HG03135 (cell line): ENCODE measurements around the gene ATF1.
"Not testable (repeated sequence)": the region's sequence is repeated elsewhere in the genome, so short reads cannot be mapped to it uniquely, and the experiment has no call there.

Experiments used
- ATAC-seq: cut with Tn5 transposase; IDR thresholded peaks from one replicate; pipeline ENCODE4 v1.9.1; 2021; ENCODE audit warnings: mild to moderate bottlenecking, moderate library complexity; ENCODE audit not compliant: unreplicated experiment

Gene ATF1

DNA sequence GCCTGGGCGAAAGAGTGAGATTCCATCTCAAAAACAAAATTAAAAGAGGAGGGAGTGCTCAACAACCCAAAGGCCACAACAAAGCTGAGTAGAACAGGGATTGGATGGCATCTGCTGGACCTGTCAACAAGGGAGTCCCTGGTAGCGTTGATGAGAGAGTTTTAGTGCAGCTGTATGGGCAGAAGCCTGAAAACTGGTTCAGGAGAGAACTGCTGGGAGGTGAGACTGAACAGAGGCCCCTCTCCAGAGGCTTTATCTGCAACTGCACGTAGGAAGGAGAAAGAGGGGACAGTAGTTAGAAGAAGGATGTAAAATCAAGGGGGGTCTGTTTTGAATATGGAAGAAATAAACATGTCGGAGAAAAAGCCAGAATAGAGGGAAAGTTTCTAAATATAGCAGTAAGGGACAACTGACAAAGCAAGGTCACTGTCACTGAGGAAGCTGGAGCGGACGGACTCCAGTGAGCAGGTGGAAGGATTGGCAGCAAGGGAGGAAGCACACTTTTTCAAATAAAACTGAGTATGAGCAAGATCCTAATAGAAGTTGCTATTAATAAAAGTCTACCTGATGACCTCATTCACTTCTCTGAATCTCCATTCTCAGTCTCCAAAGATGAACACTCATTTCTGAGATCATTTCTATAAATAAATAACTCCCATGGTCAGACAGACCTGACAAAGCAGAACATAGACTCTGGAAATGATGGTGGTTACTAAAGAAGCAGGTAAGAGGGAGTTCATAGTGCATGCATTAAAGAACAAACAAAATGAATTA lies 11.8 kb upstream of the ATF1 start:
- ATAC-seq, result no peak

DNA sequence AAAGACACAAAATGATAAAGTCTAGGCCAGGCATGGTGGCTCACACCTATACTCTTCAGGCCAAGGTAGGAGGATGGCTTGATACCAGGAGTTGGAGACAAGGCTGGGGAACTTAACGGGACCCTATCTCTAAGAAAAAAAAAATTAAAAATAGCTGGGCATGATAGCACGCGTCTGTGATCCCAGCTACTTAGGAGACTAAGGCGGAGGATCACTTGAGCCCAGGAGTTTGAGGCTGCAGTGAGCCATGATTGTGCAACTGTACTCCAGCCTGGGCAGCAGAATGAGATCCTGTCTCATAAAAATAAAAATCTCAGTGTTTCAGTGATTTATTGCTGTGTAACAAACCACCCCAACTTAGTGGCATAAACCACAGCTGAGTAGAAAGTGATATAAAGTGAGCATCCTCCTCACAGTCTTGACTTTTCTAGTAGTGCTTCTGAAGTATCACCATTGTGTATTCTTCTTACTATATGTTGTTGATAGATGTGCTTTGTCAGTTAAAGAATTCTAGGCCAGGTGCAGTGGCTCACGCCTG lies 10.6 kb upstream of the ATF1 start:
- ATAC-seq, result no peak

DNA sequence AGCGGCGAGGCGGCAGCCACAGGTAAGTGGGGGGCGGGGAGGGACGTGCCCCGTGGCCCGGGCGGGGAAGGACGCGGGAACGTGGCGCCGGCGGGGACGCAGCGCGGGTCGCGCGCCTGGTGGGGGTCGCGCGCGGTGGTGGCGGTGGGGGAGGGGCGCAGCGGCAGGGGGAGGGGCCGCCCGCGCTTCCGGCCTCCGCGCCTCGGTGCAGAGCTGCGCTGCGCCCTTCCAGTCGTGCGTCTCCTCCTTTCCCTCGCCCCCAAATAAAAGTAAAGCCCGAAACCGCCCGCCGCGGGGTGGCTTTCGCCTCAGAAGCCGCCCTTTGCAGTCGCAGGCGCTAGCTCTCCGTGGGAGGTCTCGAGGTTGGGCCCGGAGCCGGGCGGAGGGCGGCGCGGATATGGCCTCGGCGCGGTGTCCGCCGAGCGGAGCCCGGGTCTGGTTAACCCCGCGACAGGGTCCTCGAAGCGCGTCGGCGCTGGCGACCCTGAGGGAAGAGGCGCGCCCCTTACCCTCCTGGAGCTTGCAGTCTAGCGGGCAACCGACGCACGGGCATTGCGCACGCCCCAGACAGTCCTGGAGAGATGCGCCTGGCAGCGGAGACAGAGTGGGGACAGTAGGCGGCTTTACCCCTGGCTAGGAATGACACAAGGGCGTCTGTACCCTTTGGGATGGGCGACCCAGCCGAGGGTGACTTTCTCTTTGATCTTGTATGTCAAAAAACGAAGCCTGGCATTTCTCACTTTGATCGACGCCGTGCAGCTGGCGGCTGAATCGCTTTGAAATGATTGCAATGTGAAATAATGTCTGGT lies 589 bp downstream of the ATF1 start:
- peak; percentile 36 for ATAC-seq

- peak; percentile 3 for ATAC-seq
Observed at GRCh38 chr12:50765095-50765911, 1.4 kb downstream of the ATF1 start.

GRCh38 chr12:50768391-50768790 lies 4.5 kb downstream of the ATF1 start:
- ATAC-seq, result no peak

DNA sequence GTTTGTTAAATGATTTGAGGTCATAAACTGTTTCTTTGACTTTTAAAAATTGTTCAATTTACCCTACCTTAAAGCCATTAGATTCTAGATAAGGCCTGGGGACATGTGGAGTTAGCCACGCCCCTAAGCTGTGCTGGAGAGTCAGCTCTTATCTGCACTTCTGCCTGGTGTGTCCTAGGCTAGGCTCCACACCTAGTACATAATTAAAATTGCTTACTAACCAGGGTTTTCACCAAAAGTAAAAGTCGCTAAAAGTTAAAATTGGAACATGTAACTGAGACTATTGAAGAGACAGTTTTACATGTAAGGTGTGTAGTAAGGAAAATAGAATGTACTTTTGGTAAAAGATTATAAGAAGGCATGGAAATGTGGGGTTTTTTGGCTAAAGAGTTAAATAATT lies 4.9 kb downstream of the ATF1 start:
- ATAC-seq, result not testable (repeated sequence)

DNA sequence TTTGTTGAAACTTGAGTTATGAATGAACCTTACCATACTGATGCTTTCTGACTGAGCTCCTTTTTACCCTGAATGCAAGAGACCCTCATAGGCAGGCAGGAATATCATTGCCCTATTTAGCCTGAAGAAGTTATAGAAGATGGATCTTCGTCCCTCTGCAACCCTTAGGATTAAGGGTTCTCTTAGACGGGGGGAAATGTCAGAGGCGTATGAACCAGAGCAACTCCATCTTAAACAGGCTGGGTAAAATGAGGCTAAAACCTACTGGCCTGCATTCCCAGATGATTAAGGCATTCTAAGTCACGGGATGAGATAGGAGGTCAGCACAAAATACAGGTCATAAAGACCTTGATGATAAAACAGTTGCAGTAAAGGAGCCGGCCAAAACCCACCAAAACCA lies 7.5 kb downstream of the ATF1 start:
- no peak for ATAC-seq

GRCh38 chr12:50772470-50772869 lies 8.6 kb downstream of the ATF1 start:
- no peak for ATAC-seq

- no peak for ATAC-seq
Observed at GRCh38 chr12:50772877-50773276, 9.0 kb downstream of the ATF1 start.

- no peak for ATAC-seq
Observed at GRCh38 chr12:50775251-50775650, 11.3 kb downstream of the ATF1 start.

- no peak for ATAC-seq
Observed at GRCh38 chr12:50776749-50777728, 13.1 kb downstream of the ATF1 start.

GRCh38 chr12:50778663-50779590 lies 15.0 kb downstream of the ATF1 start:
- no peak for ATAC-seq

DNA sequence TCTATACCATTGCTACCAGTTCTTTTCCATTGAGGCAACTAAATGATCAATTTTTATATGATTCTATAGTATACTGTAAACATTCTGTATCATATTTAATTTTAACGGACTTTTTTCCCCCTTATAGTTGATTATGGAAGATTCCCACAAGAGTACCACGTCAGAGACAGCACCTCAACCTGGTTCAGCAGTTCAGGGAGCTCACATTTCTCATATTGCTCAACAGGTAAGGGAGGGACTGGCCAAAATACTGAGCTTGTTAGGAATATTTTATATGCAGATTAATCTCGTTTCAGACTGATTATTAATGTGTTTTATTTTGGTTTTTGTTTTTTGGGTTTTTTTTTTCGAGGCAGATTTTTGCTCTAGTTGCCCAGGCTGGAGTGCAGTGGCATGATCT lies 16.1 kb downstream of the ATF1 start:
- ATAC-seq, result no peak

DNA sequence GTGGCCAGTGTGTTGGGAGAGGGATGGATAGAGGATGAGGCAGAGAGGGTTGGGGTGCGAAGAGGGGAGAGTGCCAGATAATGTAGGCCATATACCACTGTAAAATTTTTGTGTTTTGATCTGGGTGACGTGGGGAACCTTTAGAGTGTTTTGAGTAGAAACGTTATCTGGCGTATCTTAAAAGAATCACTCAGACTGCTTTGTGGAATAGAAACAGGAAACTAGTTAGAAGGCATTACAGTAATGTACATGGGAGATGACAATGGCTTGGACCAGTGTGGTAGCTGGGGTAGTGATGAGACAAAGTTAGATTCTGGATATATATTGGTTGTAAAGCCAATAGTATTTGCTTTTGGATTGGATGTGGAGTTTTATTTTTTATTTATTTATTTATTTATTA lies 20.6 kb downstream of the ATF1 start:
- no peak for ATAC-seq

DNA sequence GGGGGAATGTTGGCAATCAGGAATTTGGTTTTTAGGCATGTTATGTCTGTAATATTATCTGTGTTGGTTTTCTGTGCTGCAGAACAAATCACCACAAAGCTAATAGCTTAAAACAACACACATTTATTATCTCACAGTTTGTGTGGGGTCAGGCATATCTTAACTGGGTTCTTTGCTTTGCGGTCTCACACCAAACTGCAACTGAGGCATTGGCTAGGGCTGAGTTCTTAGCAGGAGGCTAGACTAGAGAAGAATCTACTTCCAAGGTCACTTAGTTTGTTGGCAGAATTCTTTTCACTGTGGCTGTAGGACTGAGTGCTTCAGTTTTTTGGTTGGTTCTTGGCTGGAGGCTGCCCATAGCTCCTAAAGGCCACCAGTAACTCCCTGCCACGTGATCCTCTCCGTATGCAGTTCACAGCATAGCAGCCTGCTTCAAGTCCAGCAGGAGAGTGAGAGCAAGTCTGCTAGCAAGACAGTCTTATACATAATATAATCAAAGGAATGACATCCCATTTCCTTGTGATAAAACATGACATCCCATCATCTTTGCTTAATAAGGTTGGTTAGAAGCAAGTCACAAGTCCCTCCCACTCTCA lies 21.6 kb downstream of the ATF1 start:
- no peak for ATAC-seq

- no peak for ATAC-seq
Observed at GRCh38 chr12:50786498-50787231, 22.8 kb downstream of the ATF1 start.

DNA sequence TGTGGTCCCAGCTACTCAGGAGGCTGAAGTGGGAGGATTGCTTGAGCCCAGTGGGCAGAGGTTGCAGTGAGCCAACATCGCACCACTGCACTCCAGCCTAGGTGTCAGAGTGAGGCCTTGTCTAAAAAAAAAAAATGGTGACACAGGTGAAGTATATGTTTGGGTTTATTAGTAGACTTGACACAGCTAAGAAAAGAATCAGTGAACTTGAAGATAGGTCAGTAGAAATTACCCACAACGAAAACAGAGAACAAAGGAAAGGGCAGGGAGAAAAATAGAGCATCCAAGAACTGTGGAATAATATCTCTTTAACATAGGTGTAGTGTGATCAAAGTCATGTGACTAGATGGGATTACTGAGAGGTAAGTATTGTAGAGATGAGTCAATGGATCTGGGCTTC lies 23.7 kb downstream of the ATF1 start:
- no peak for ATAC-seq

GRCh38 chr12:50788561-50788960 lies 24.7 kb downstream of the ATF1 start:
- no peak for ATAC-seq
